GM19023 (cell line): ENCODE results near the gene HEPHL1.

Experiments used
- ATAC-seq: cut with Tn5 transposase; IDR thresholded peaks from one replicate; pipeline ENCODE4 v1.9.1; 2021; ENCODE audit warnings: mild to moderate bottlenecking, moderate library complexity; ENCODE audit not compliant: unreplicated experiment

HEPHL1 gene

DNA sequence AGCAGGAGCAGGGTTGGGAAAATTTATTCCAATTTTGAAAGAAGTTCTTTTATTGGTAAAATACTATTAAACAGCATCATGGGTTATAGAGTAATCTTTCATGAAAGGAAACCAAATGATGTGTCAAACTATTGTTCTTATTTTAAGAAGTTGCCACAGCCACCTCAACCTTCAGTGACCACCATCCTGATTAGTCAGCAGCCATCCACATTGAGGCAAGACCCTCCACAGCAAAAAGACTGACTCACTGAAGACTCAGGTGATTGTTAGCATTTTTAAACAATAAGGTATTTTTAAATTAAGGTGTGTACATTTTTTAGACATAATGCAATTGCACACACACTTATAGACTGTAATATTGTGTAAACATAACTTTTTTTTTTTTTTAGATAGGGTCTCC, 3.7 kb upstream of the HEPHL1 start:
- ATAC-seq, result no peak

- no peak for ATAC-seq
These were observed 2.4 kb upstream of the HEPHL1 start for GRCh38 chr11:94018721-94019120.

DNA sequence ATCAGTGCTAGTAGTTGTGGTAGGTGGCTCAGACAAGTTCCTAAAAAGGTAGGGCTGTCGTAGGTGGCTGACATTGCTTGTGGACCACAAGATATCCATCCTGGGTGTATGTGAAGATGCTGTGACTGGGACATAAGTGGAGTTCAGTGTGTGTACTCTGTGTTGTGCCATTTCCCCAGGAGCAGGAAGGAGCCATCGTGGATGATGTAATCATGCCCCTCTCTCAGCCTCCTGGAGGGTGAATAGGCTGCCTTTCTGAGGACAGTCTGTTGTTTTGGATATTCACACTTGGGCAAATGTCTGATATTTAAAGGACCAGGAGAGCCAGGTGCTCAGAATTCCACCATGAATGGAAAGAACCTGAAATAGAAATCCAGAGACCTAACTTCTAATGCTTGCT, 2.7 kb downstream of the HEPHL1 start:
- no peak for ATAC-seq

DNA sequence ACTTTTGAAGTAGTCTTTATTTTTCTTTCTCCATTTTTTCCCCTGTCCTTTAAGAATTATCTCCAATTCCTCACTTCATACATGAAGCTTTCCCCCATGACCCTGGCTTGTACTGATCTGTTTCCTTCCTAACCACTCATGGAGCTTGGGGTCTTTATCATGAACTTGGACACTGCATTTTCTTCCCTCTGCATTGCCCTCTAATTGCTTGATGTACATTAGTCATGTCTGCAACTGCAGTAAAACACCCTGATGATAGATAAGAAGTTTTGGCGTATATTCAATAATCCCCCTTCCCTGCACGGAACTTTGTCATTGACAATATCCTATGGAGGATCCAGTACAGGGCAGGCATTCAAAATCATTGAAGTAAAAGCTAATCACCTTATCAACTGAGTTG, 3.4 kb downstream of the HEPHL1 start:
- no peak for ATAC-seq

DNA sequence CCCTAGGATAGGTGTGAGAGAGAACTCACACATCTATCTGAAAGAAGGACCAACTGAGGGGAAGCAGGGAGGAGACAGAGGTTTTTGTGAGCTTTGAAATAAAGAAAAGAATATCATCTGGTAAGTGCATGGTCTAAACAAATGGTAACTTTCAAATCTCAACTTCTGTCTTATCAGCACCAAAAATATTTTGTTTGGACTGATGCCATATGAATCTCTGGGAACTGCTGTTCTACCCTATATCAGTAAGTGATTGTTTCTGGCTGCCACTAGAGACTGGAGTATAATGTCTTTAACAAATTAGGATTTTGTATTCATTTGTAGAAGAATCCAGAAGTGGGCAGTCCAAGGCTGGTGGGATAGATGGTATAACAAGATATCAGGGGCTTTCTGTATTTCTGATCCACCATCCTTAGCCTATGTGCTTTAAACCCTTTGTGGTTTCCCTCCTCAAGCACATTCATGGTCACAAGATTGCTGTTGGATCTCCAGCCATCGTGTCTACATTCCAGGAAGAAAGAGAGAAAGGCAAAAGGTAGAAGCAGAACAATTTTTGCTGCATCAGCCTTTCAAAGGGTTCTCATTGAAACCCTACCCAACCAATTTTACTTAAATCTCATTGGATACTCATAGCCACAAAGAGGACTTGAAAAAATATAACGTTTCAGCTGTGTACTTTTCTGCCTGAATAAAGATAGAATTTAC, 4.7 kb downstream of the HEPHL1 start:
- no peak for ATAC-seq

GRCh38 chr11:94027210-94027609, 6.1 kb downstream of the HEPHL1 start:
- ATAC-seq, result no peak

- no peak for ATAC-seq
These were observed 7.3 kb downstream of the HEPHL1 start for GRCh38 chr11:94028436-94028835.

DNA sequence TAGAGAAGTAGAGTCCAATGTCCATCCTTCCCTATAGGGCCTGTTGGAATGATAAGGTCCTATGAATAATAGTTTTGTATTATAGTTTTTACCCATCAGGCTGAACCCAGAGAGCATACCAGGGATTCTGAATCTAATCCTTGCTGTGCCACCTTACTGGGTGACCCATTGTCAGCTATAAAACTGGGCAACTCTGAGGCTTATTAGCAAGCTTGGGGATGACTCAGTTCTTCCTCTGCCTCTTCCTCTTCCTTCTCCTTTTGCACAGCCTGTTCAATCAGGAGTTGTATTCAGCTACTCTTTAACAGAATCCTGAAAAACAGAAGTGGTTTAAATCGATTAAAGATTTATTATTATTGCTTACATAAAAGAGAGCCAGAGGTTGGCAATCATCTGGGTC, 8.9 kb downstream of the HEPHL1 start:
- no peak for ATAC-seq

DNA sequence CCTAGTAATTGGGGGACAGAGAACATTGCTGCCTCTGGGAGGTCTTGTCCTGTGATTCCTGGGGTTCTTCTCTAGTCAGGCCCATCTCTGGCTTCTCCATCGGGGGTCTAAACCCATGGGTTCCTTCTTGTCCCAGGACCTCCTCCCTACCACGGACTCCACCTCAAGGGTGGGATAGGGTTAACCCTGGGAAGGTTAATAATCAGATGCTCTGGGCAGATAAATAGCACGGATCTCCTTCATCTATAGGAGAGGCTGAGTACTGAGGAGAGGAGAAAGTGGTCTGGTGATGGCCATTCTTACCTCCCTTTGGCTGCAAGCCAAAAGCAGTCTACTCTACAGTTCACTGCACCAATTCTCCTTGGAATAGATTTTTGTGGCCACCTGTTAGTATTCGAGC, 10.5 kb downstream of the HEPHL1 start:
- no peak for ATAC-seq

DNA sequence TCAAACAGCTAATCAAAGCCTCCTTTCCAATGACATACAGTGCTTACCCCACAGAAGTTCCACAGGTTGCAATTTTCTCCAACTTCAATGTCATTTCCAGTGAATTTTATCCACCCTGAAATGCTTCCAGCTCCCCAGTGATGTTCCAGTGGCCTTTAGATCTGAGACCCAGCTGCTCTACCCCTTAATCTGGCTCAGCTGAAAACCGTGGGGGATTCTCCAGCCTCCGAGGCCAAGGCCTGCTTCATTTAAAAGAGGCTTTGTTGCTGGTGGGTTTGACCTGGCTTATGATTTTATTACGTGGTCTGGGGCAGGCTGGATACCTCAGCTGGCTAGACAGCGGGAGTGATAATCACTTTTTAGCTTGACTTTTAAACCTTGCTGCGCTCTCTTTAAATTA, 10.9 kb downstream of the HEPHL1 start:
- no peak for ATAC-seq

GRCh38 chr11:94032725-94033124, 11.6 kb downstream of the HEPHL1 start:
- ATAC-seq, result no peak

- ATAC-seq, result no peak
These were observed 13.1 kb downstream of the HEPHL1 start for GRCh38 chr11:94034207-94034606.

DNA sequence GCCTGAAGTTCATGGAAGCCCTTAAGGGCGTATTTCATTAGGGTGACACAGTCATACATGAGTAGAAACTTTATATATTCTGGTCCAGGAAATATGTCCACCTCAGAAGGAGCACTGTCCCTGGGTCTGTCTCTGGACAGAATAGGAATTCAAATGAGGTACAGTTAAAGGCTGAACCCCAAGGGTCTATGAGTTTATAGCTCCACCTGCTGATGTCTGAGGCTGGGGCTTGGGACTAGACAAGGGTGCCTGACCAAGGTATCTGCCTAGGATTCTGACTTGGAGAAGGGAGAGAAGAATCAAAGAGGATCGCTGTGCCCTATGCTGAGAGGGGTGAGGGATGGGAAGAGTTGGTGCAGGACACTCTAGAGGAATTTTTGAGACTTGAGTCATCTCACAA, 14.9 kb downstream of the HEPHL1 start:
- ATAC-seq, result no peak

GRCh38 chr11:94043241-94043640, 22.1 kb downstream of the HEPHL1 start:
- no peak for ATAC-seq

DNA sequence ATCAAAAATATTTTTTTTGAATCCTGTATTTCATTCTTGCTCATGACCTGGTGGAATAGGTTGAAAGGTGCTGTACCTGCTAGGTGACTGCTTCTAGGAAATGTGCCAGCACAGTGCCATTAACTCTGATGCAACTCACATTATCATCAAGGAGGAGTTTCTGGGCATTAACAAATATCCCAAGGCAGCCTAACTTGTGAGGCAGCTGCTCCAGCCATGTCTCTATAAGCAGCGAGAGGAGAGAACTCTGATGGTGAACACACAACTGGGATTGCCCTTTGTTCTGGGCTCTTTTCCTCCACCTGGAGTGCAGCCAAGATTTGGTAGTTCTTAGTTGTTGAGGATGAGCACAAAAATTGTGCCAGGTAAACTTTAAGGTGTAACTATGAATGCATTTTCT, 25.6 kb downstream of the HEPHL1 start:
- no peak for ATAC-seq

DNA sequence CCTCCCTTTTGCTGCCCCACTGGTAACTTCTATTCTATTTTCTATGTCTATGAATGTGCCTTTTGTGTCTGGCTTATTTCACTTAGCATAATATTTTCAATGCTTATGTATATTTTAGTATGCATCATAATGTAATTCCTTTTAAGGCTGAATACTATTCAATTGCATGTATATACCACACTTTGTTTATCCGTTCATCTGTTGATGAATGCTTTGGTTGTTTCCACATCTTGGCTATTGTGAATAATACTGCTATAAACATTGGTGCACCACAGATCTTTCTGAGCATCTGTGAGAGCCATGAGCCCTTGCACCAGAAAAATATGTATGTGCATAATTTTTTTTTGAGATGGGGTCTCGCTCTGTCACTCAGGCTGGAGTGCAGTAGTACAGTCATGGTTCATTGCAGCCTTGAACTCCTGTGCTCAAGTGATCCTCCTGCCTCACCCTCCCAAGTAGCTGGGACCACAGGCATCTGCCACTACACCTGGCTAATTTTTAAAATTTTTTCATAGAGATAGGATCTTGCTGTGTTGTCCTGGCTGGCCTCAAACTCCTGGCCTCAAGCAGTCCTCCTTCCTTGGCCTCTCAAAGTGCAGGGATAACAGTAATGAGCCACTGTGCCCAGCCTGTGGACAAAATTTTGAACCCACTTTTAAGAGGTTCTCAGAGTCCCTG, 27.0 kb downstream of the HEPHL1 start:
- ATAC-seq, result no peak

- no peak for ATAC-seq
These were observed 28.2 kb downstream of the HEPHL1 start for GRCh38 chr11:94049351-94049750.

DNA sequence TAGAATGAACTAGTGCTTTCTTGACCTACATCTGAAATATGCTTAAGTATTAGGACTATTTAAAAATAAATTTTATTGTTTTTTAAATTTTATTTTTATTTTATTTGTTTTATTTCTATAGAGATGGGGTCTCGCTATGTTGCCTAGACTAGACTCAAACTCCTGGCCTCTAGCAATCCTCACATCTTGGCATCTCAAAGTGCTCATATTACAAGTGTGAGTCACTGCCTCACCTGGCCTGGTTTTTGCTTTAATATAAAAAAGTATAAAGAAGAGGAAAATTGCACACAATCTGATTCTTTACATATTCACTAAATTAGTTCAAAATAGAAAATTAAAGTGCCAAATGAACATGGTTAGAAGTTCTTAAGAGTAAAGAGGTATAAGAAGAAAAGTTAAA, 37.5 kb downstream of the HEPHL1 start:
- ATAC-seq, result no peak

- ATAC-seq, result no peak
These were observed 37.9 kb downstream of the HEPHL1 start for GRCh38 chr11:94059065-94059464.

DNA sequence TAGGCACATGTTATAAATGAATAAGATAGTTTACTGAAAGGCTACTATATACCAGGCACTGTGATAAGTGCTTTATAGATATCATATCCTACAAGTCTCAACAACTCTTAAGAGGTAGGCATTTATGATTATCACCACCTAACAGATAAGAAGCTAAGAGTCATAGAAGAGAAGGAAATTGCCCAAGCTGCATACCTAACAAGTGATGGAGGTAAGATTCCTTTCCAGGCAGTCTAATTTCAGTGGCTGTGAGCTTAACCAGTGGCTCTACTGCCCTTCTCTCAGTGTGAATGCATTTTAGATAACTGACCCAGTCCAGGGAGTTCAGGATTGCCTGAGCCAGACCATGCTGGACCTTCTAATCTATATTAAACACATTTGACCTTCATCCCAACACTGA, 39.2 kb downstream of the HEPHL1 start:
- no peak for ATAC-seq

- ATAC-seq, result no peak
These were observed 41.2 kb downstream of the HEPHL1 start for GRCh38 chr11:94062360-94062759.

GRCh38 chr11:94066901-94067429, 45.8 kb downstream of the HEPHL1 start:
- ATAC-seq, result no peak

DNA sequence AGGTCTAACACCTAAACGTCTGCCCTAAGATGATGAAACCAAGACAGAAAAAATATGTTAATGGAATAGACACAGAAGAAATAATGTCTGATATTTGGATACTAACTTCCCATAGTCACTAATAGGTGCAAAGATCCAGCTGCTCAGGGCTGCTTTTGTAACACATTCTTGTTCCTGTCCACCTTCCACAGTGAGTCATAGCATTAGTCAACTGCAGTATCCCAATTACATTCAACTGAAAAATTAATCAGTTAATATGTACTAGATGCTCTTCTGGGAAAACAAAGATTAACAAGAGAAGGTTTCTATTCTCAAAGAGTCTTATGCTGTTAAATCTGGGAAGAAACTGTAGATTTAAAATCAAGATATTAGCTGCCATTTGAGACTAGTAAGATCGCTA, 47.6 kb downstream of the HEPHL1 start:
- no peak for ATAC-seq
